Ovary (tissue), 9 donors: ENCODE data around the gene FAM149B1. TPM values are rescaled to one million over a fixed set of nuclear protein-coding genes. Genes with fewer than 3 reads are reported as not detected.
"Not testable (repeated sequence)": the region's sequence is repeated elsewhere in the genome, so short reads cannot be mapped to it uniquely, and the experiment has no call there.

ENCODE experiments used
- DNase-seq, 5 donors: peaks; one replicate each; pipeline ENCODE4 v3.0.0-alpha.2; 2019 to 2020
- H3K27ac ChIP-seq, 2 donors: fragments of 200-600 bp; one replicate each; pipeline versions ENCODE4 v1.5.1 to v1.8.0; 2019 to 2022
- H3K27me3 ChIP-seq: fragments of 200-600 bp; one replicate; pipeline ENCODE4 v1.8.0; 2022
- H3K36me3 ChIP-seq: fragments of 200-600 bp; sonication (generic); one replicate; pipeline ENCODE4 v1.5.1; 2019
- H3K4me1 ChIP-seq: one replicate; pipeline ENCODE4 v1.8.1; 2013; ENCODE audit warnings: mild to moderate bottlenecking, moderate library complexity; ENCODE audit not compliant: insufficient read depth
- H3K4me3 ChIP-seq: fragments of 200-600 bp; sonication (generic); one replicate; pipeline ENCODE4 v1.5.1; 2017
- H3K9me3 ChIP-seq, 2 donors: fragments of 200-600 bp in 1 of 2; sonication (generic) in 1 of 2; one replicate each; pipeline versions ENCODE4 v1.5.1 to v1.8.1; 2013 to 2019; ENCODE audit warnings: mild to moderate bottlenecking in 1 of 2, moderate library complexity in 1 of 2
- EP300 ChIP-seq: sonication (generic); formaldehyde crosslinking; IDR thresholded peaks from one replicate; pipeline ENCODE4 v1.6.1; 2017; ENCODE audit warnings: antibody characterized with exemption
- POLR2A ChIP-seq: fragments of 450-650 bp; IDR thresholded peaks from one replicate; pipeline ENCODE4 v1.6.1; 2017; ENCODE audit warnings: antibody characterized with exemption, mild to moderate bottlenecking, moderate library complexity
- WGBS, 3 donors: extraction: QIAGEN DNeasy Blood & Tissue Kit in 1 of 3; methylation state at CpG; one replicate each; pipeline versions ENCODE4 v1.1.5 to v1.1.7; 2013 to 2017; 5-methylcytosine and 5-hydroxymethylcytosine counted together
- intact Hi-C, 4 donors: fragments of 100-400 bp; cut with DNase I; formaldehyde crosslinking; loops; one replicate each; pipeline versions ENCODE4 v1.11.0 to v1.15.1; 2022 to 2023
- polyA plus RNA-seq, 2 donors: library from polyadenylated mRNA; stranded (reverse); fragments of 200-250 nt in 1 of 2; fragments of 350-450 nt in 1 of 2; fragmentation: Illumina TruSeq in 1 of 2; extraction: RNeasy Lipid Tissue Mini Kit (QIAGEN cat#74804) in 1 of 2; gene quantifications; one replicate each; pipeline ENCODE4 v1.2.3, GENCODE V29; 2013 to 2014
- total RNA-seq, 7 donors: library from RNA; depleted of rRNA in 2 of 7; stranded (reverse); fragments of >200 nt in 2 of 7; fragmentation: NEBNext Ultra II Directional in 3 of 7; extraction: Animal tissue kit (Norgen Biotek cat#: 25700) in 3 of 7; gene quantifications; one replicate each; pipeline versions ENCODE4 v1.1.0 to v1.2.4, GENCODE V29; 2016 to 2023
- TF ChIP-seq, protein P1 (sequence below), 3 donors: fragments of 450-650 bp in 2 of 3; fragments of 200-600 bp in 1 of 3; IDR thresholded peaks; one replicate each; pipeline versions ENCODE4 v1.5.1 to v1.8.0; 2016 to 2022; ENCODE audit warnings: antibody characterized with exemption in 3 of 3, mild to moderate bottlenecking in 1 of 3
- donor health status: DM: no; HTN: no; CAD: no; lungs with moderate emphysema.
- donor health status: DM: no; HTN: no; CAD: no.
- donor health status: Bipolar disorder and iron deficiency.
- donor health status: DM: yes; HTN: yes; CAD: no.
- donor health status: DM: no; HTN: no; CAD: no.
- donor health status: DM: yes; HTN: yes; CAD: no.

Gene FAM149B1
- total and polyA plus RNA-seq, 9 donors, result 11.7 to 34.8 (median 23.2) TPM

DNA sequence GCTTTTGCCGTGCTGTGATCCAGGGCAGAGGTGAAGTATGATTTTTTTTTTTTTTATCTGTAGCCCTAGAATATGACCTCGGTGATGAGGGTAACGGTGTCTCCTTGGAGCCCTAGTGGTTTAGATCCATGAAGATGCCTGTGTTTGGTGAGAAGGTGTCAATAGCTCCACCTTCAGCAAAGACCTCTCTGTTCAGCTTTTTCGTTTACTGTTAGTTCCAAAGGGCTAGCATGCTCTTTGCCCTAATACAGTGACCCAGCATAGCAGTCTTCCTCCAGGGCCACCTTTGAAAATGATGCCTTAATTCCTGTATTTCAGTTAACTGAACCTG is 85.3 kb downstream of the FAM149B1 start:
- no peak for TF ChIP-seq EP300
- no peak for TF ChIP-seq POLR2A
- TF ChIP-seq, protein P1, sequence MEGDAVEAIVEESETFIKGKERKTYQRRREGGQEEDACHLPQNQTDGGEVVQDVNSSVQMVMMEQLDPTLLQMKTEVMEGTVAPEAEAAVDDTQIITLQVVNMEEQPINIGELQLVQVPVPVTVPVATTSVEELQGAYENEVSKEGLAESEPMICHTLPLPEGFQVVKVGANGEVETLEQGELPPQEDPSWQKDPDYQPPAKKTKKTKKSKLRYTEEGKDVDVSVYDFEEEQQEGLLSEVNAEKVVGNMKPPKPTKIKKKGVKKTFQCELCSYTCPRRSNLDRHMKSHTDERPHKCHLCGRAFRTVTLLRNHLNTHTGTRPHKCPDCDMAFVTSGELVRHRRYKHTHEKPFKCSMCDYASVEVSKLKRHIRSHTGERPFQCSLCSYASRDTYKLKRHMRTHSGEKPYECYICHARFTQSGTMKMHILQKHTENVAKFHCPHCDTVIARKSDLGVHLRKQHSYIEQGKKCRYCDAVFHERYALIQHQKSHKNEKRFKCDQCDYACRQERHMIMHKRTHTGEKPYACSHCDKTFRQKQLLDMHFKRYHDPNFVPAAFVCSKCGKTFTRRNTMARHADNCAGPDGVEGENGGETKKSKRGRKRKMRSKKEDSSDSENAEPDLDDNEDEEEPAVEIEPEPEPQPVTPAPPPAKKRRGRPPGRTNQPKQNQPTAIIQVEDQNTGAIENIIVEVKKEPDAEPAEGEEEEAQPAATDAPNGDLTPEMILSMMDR (IDR thresholded peaks at IDR 0.05), result no peak
- H3K9me3 ChIP-seq, result no peaks in the 10 kb centered on the region
- intact Hi-C loops, result no loop called here
- DNase-seq, result no peak
- H3K36me3 ChIP-seq, result no peaks in the 10 kb centered on the region
- peak overlapping the region in 1 of 2 donors; percentile 77 for H3K27ac ChIP-seq
- peaks cover 5% of the 10 kb centered on the region for H3K4me1 ChIP-seq
- no peaks in the 10 kb centered on the region for H3K27me3 ChIP-seq
- WGBS, 3 donors, result 0 to 1% (median 1%) methylated on average over 4 of the region's 4 CpGs
- peak overlapping the region; percentile 81 for H3K4me3 ChIP-seq

DNA sequence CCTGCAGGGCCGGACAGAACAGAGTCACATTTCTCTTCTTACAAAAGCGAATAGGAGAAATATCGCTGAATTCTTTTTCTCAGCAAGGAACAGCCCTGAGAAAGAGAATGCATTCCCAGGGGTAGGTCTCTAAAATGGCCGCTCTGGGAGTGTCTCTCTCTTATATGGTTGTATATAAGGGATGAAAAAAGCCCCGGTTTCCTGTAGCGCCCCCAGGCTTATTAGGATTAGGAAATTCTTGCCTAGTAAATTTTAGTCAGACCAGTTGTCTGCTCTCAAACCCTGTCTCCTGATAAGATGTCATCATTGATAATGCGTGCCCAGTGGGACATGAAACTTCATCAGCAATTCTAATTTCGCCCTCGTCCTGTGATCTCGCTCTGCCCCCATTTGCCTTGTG is 90.7 kb downstream of the FAM149B1 start:
- H3K27ac ChIP-seq, H3K4me1 ChIP-seq, H3K4me3 ChIP-seq, H3K27me3 ChIP-seq, H3K36me3 ChIP-seq, H3K9me3 ChIP-seq, intact Hi-C loops, DNase-seq: not testable (repeated sequence)
- WGBS, 3 donors, result 94 to 97% (median 96%) methylated on average over 10 of the region's 10 CpGs

DNA sequence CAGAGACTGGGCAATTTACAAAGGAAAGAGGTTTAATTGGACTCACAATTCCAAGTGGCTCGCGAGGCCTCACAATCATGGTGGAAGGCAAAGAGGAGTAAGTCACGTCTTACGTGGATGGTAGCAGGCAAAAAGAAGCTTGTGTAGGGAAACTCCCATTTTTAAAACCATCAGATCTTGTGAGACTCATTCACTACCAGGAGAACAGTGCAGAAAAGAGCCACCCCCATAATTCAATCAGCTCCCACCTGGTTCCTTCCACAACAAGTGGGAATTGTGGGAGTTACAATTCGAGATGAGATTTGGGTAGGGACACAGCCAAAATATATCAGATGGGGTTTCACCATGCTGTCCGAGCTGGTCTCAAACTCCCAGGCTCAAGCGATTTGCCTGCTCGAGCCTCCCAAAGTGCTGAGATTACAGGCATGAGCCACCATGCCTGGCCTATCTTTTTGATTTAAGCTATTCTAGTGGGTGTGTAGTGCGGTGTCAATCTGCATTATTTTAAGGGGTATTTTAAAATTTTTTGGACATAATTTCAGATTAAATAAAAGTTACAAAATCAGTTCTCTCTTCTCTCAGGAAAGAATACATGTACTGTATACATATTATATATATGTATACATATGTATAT is 93.6 kb downstream of the FAM149B1 start:
- H3K27me3 ChIP-seq, result no peaks in the 10 kb centered on the region
- no peaks in the 10 kb centered on the region for H3K4me1 ChIP-seq
- WGBS, 3 donors, result 92 to 93% (median 93%) methylated on average over 9 of the region's 9 CpGs
- TF ChIP-seq EP300, result no peak
- no peak for TF ChIP-seq POLR2A
- TF ChIP-seq, protein P1 (IDR thresholded peaks at IDR 0.05), result no peak
- no peak overlapping the region for H3K4me3 ChIP-seq
- no peaks in the 10 kb centered on the region for H3K9me3 ChIP-seq
- intact Hi-C loops, result no loop called here
- H3K27ac ChIP-seq, result no peak overlapping the region
- no peak for DNase-seq
- no peaks in the 10 kb centered on the region for H3K36me3 ChIP-seq

DNA sequence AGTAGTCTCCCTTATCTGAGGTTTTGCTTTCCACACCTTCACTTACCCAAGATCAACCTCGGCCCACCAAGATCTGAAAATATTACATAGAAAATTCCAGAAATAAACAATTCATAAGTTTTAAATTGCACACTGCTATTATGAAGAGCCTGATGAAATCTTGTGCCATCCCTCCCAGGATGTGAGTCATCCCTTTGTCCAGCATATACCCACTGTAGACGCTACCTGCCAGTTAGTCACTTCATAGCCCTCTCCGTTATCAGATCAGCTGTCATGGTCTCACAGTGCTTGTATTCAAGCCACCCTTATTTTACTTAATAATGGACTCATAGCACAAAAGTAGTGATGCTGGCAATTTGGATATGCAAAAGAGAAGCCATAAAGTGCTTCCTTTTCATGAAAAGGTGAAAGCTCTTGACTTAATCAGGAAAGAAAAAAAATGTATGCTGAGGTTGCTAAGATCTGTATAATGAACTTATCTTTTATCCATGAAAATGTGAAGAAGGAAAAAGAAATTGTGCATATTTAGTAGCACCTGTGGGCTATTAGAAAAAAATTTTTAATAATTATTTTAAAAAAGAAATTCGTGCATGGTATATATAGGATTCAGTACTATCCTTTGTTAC is 94.3 kb downstream of the FAM149B1 start:
- Histone ChIP-seq H3K9me3 (no peaks in the 10 kb centered on the region), H3K27ac (no peak overlapping the region), H3K36me3 (no peaks in the 10 kb centered on the region), H3K4me3 (no peak overlapping the region), H3K27me3 (no peaks in the 10 kb centered on the region), H3K4me1 (no peaks in the 10 kb centered on the region)
- DNase-seq, result no peak
- intact Hi-C loops, result no loop called here
- 76 to 78% (median 77%) methylated on average over 4 of the region's 4 CpGs for WGBS, 3 donors
- TF ChIP-seq, protein P1 (IDR thresholded peaks at IDR 0.05), result no peak
- no peak for TF ChIP-seq EP300
- TF ChIP-seq POLR2A, result no peak

DNA sequence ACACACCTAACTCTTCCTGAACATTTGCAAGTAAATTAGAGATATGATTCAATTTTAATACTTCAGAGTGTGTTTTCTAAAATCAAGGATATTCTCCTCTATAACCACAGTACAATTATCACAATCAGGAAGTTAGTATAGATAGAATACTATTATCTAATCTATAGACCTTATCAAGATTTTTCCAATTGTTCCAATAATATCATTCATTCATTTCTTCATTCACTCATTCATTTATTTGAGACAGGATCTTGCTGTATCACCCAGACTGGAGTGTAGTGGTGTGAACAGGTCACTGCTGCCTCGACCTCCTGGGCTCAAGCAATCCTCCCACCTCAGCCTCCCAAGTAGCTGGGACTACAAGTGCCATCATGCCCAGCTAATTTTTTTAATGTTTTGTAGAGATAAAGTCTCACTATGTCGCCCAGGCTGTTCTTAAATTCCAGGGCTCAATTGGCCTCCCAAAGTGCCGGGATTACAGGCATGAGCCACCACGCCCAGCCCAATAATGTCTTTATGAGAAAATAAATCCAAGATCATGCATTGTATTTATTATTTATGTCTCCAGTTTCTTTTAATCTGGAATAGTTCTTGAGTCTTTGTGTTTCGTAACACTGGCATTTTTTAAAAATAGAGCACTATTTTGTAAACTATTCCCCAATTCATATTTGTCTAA is 95.1 kb downstream of the FAM149B1 start:
- intact Hi-C loops, result no loop called here
- H3K36me3 ChIP-seq, result no peaks in the 10 kb centered on the region
- no peaks in the 10 kb centered on the region for H3K4me1 ChIP-seq
- no peaks in the 10 kb centered on the region for H3K27me3 ChIP-seq
- no peak overlapping the region for H3K27ac ChIP-seq
- 44 to 68% (median 60%) methylated on average over 5 of the region's 5 CpGs for WGBS, 3 donors
- no peak for TF ChIP-seq EP300
- TF ChIP-seq POLR2A, result no peak
- H3K9me3 ChIP-seq, result no peaks in the 10 kb centered on the region
- no peak for DNase-seq
- no peak overlapping the region for H3K4me3 ChIP-seq
